Measurements from ENCODE around the gene FRMD4A. TPM values are rescaled to one million over a fixed set of nuclear protein-coding genes. Genes with fewer than 3 reads are reported as not detected.
A peak's percentile ranks its signal among the peaks of the same experiment; 100 is the strongest.

The FRMD4A gene
- polyA plus RNA-seq, 4 donors = 59.5 to 85.2 (median 76.5) TPM

- no peak for DNase-seq (ENCODE audit: low read depth in 4 of 4, low spot score in 3 of 4)
Measured at GRCh38 chr10:13998163-13998835, 332.4 kb downstream of the FRMD4A start.

DNA sequence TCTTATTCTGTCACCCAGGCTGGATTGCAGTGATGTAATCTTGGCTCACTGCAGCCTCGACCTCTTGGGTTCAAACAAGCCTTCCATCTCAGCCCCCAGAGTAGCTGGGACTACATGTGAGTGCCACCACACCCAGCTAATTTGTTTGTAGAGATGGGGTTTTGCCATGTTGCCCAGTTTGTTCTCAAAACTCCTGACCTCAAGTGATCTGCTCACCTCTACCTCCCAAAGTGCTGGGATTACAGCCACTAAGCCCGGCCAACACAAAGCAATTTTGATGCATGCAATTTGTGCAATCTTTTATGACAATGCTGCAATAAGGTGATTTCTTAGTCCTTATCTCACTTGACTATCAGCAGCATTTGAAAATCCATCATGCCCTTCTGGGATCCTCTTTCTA, 333.1 kb downstream of the FRMD4A start:
- DNase-seq (ENCODE audit: low read depth in 4 of 4, low spot score in 3 of 4) = no peak

GRCh38 chr10:13994932-13995331, 335.8 kb downstream of the FRMD4A start:
- no peak for DNase-seq (ENCODE audit: low read depth in 4 of 4, low spot score in 3 of 4)

DNA sequence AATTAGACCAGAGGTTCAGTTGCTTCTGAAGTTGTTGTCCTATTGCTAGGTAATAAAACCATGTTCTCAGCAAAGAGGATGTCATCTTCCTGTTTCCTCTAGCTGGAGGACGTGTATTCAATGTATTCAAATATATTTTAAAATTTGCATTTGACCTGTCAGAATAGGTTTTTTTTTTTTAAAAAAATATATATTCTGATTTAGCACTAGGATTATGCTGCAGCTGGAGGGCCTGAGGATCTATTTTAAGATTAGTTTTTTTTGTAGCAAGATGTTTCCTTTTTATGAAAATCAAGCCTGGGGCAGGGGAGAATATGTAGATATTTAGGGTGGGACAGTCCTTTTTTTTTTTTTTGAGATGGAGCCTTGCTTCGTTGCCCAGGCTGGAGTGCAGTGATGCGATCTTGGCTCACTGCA, 337.0 kb downstream of the FRMD4A start:
- DNase-seq (ENCODE audit: low read depth in 4 of 4, low spot score in 3 of 4) = no peak

- DNase-seq (ENCODE audit: low read depth in 4 of 4, low spot score in 3 of 4) = no peak
Measured at GRCh38 chr10:13993169-13993568, 337.6 kb downstream of the FRMD4A start.

GRCh38 chr10:13991353-13991752, 339.4 kb downstream of the FRMD4A start:
- DNase-seq (ENCODE audit: low read depth in 4 of 4, low spot score in 3 of 4) = no peak

DNA sequence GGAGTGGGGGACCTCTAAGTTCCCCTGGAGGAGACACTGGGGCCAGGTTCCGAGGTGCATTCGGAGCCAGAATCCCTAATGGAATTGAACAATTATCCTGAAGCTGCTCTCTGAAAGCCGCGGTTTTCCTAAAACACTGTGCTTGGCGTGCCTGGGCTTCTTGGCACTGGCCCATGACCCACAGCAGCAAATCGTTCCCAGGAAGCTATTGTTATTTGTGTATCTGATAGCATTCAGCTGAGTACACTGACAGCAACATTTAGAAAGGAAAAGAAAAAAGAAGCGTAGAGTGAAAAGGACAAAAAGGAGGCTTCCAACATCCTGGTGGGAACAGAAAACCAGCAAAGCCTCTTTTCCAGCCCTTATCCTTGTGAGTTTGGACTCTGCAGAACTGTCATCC, 339.8 kb downstream of the FRMD4A start:
- DNase-seq (ENCODE audit: low read depth in 4 of 4, low spot score in 3 of 4) = no peak

GRCh38 chr10:13990392-13990805, 340.3 kb downstream of the FRMD4A start:
- DNase-seq (ENCODE audit: low read depth in 4 of 4, low spot score in 3 of 4) = no peak

DNA sequence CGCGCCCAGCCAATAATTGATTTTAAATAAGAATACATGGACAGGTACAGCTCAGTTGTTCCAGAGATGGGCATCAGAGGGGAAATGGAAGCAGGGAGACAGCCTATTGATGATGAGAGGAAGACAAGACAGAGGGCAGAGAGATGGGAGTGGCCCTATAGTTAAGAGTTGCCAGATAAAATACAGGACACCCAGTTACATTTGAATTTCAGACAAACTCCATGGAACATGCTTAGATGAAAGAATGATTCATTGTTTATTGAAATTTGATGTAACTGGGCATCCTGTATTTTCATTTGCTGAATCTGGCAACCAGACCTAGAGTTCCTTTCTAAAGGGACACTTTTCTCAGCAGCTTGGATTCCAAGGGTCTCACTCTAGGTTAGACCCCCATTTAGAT, 341.1 kb downstream of the FRMD4A start:
- DNase-seq (ENCODE audit: low read depth in 4 of 4, low spot score in 3 of 4) = no peak

DNA sequence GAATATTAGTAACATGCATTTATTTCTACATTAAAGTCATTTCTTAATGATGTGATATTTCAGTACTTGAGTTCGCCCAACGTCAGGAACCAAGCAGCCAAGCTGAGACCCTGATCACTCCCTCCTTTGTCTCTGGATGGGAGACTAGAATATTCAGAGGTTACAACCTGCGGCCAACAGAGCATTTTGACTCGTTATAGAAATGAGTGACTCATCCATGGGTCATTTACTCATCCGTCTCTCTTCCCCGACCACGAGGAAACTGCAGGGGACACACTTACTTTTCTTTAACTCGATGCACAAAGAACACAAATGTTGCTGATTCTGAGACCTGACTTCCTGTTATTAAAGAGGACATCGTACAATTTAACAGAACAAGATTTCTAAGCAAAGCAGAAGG, 343.3 kb downstream of the FRMD4A start:
- no peak for DNase-seq (ENCODE audit: low read depth in 4 of 4, low spot score in 3 of 4)

DNA sequence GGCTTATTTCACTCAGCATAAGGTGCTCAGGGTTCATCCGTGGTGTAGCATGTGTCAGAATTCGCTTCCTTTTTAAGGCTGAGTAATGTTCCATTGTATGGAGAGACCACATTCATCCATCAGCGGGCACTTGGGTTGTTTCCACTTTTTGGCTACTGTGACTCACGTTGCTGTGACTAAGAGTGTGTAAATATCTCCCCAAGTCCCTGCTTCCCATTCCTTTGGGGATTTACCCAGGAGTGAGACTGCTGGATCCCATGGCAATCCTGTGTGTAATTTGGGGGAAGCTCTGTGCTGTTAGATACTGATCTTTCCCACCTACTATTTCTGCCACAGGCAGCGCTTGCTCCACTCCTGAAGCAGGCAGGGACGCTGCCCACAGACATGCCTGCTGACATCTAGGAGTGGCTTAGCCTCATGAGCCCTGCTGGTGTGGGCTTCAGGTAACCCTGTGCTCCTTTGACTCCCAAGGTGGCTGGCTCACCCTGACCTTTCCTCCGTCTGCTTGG, 346.0 kb downstream of the FRMD4A start:
- DNase-seq (ENCODE audit: low read depth in 4 of 4, low spot score in 3 of 4) = no peak

DNA sequence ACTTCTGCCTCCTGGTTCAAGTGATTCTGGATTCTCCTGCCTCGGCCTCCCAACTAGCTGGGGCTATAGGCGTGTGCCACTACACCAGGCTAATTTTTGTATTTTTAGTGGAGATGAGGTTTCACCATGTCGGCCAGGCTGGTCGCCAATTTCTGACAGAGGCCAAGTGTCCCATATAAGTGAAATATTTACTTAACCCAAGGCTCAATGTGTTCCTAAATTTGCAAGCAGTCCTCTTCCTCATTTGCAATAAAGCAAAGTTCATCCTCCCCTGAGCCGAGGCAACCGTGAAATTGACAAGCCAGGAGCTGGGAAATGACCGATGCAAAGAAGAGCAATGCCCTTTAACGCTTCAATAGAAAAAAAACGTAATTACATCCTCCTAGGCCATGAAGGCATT, 347.7 kb downstream of the FRMD4A start:
- no peak for DNase-seq (ENCODE audit: low read depth in 4 of 4, low spot score in 3 of 4)

- no peak for DNase-seq (ENCODE audit: low read depth in 4 of 4, low spot score in 3 of 4)
Measured at GRCh38 chr10:13978533-13979115, 352.1 kb downstream of the FRMD4A start.

GRCh38 chr10:13977861-13978532, 352.7 kb downstream of the FRMD4A start:
- DNase-seq (ENCODE audit: low read depth in 4 of 4, low spot score in 3 of 4) = no peak

DNA sequence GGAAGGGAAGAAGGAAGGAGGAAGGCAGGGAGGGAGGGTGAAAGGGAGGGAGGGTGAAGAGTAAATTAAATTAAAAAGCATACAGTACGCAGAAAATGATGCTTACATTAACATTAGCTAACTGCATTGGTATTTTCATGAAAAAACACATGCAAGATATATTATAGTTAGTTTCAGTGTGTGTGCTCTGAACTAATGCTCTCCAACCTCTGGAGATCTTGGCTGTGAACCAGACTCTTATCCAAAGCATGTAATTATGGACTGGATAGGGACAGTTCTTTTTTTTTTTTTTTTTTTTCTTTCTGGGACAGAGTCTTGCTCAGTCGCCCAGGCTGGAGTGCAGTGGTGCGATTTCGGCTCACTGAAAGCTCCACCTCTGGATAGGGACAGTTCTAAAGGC, 357.0 kb downstream of the FRMD4A start:
- peak in 1 of 4 donors; percentile 55 for DNase-seq (ENCODE audit: low read depth in 4 of 4, low spot score in 3 of 4)

DNA sequence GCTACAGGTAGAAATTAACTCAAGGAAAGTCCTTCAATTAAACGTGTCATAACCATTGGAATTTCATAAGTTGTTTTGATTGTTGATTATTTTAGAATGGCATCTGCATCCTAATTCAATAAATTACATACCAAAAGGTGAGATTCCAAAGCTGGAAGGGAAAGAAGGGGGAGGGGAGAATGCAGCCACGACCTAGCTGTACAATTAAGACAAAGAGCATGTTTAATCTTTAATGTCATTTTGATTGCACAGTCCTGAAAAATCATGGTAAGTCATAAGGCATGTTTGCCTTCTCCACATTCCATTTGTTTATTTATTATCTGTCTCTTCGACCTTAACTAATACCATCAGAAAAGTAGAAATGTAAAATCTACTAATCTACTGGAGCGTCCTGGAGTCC, 358.1 kb downstream of the FRMD4A start:
- DNase-seq (ENCODE audit: low read depth in 4 of 4, low spot score in 3 of 4) = no peak

- no peak for DNase-seq (ENCODE audit: low read depth in 4 of 4, low spot score in 3 of 4)
Measured at GRCh38 chr10:13971601-13972475, 358.9 kb downstream of the FRMD4A start.

GRCh38 chr10:13970957-13971353, 359.8 kb downstream of the FRMD4A start:
- no peak for DNase-seq (ENCODE audit: low read depth in 4 of 4, low spot score in 3 of 4)

- DNase-seq (ENCODE audit: low read depth in 4 of 4, low spot score in 3 of 4) = no peak
Measured at GRCh38 chr10:13970236-13970956, 360.3 kb downstream of the FRMD4A start.

GRCh38 chr10:13969792-13970140, 361.0 kb downstream of the FRMD4A start:
- DNase-seq (ENCODE audit: low read depth in 4 of 4, low spot score in 3 of 4) = no peak
